Stimulated activated CD8-positive, alpha-beta memory T cell treated with anti-CD3 and anti-CD28 coated beads, Interleukin-7, amount 100 ng/mL, for 1 hour (primary cell): Measurements from ENCODE around the gene MYH7B.

Source experiments
- DNase-seq, 2 donors: peaks; one replicate each; pipeline ENCODE4 v3.0.0-alpha.2; 2020; ENCODE audit warnings: low read depth in 2 of 2

Gene MYH7B

DNA sequence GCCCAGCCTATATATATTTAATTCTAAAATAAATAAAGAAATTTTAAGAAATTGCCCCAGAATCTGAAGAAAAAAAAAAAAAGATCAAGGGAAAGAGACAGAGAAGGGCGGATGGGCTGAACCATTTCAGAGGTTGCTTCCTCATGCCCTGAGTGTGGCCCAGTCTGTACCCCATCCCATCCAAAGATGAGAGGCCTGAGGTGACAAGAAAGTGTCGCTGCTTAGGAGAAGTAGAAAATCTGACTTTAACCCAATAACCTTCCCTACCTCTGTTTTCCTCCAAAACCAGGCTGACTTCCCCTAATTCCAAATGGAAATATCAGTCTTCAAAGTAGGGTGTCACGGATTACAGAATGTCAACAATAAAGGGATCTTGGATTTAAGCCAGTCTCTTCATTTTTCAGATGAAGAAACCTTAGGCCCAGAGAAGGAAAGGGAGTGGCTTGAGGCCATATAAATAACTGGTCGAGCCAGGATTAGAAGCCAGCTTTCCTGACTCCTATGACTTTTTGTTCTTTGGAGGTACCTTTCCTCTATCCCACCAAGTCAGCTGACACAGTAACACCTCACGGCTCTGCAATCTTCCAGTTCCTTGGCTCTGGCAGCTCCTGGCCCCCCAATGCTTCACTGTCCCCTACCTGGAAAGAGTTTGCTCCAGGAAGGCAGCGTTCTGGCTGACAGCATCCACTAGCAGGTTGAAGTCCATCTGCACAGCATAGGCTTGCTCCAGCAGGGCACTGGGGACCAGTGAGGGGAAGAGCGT is 10.2 kb upstream of the MYH7B start:
- DNase-seq, result no peak

DNA sequence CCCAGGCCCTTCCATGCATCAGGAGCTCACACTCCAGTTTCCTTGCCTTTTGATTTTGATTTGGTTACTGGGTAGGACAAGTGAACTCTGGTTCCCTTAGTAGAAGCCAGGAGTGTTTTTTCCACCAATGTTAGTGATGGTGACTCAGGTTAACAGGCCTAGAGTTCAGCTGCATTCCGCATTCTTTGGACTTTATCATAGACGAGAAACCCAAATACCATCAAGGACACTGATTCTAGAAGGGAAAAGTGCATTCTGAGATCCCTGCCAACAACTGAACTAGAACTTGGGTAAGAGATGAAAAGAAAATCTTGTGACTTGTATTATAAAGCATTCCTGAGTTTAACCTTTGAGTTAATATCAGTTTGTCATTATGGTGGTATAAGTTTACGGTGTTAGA is 9.0 kb upstream of the MYH7B start:
- no peak for DNase-seq

GRCh38 chr20:34947336-34947735 is 8.3 kb upstream of the MYH7B start:
- no peak for DNase-seq

DNA sequence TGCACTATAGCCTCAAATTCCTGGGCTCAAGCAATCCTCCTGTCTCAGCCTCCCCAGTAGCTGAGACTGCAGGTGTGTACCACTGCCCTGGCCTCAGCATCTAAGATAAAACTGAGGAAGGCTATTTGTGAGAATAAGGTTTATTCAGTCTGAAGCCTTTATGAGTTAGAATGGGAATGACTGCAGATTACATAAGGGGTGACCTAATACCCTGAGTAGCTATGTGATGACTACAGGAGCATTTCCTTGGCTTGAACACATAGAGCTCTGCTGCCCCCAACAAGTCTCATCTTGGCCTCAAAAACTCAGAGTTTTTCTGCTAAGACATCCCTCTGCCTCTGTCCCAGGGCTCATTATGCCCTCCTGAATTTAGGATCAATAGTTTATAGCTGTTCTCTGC is 7.6 kb upstream of the MYH7B start:
- DNase-seq, result no peak

DNA sequence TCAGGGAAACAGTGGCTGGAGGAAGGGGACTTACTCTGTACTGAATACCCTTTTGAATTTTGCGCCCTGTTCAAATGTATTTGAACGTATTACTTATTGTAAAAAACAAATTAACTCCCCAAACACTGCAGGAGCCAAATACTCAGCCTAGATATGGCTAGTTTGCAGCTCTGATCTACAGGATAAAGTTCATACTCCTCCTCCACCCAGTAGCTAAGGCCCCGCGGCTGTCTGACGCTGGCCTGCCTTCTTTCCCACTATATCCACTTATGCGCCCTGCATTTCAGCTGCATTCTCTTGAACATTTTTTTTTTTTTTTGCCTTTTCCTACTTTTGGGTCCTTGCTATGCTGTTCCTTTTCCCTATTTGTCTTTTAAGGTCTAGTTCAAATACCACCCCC is 6.5 kb upstream of the MYH7B start:
- no peak for DNase-seq

- DNase-seq, result no peak
Measured at GRCh38 chr20:34951252-34951651, 4.4 kb upstream of the MYH7B start.

DNA sequence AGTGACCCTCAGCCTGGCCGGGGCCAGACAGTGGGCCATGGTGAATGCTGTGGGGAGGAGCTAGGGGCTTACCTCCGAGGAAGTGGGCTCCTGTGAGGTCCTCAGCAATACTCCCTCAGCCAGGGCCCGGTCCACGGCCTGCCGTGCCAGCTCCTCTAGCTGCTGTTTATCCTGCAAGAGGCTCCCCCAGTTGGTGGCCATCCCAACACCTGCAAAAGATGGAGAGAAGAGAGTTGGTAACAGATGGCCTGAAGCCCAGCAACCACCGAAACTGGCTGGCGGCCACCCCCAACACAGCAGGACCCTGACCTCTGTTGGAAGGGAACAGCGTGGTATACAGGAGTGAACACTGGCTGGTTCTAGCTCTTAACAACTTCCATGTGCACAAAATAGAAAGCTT is 4.0 kb upstream of the MYH7B start:
- DNase-seq, result no peak

DNA sequence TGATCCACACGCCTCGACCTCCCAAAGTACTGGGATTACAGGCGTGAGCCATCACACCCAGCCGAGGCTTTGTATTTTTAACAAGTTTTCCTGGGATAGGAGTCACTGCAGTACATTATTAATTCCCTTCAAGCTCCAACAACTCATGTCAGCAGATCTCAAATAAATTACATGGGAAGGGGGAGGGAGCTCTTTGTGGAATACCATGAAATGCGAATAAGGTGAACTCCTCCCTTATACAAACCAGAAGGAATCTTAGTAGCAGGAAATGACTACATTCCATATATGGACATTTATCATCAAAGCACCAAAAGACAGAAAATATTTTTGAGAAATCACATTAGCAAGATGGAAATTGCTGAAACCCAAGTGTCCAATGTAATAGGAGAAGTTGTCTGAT is 3.0 kb upstream of the MYH7B start:
- DNase-seq, result no peak

DNA sequence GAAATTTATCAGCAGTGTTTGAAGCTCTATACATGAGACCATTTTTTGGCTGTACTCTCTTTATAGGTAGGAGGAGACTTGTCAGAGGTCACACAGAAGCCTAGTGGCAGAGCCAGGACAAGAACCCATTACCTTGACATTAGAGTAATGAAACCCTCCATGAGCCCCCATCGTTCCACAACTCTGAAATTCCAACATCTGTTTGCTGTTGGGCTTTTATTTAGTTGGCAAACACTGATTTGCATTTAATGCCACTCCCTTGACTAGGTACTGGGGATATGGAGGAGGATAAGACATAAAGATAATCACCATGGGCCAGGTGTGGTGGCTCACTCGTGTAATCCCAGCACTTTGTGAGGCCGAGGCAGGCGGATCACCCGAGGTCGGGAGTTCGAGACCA is 1.7 kb upstream of the MYH7B start:
- no peak for DNase-seq

DNA sequence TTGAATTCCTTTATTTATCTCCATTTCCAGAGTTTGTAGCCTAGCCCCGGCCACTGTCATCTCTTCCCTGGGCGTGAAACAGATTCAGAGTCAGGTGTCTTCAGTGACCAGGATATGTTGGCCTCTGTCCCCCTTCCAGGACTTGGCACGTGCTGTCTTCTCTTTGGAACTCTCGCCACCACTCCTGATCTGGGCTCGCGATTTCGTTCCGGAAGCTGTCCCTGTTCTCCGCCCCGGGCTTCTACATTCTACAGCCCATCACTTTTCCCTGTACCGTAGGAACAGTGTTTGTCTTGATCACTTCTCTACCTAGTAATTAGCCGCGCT is 801 bp upstream of the MYH7B start:
- DNase-seq, result no peak

DNA sequence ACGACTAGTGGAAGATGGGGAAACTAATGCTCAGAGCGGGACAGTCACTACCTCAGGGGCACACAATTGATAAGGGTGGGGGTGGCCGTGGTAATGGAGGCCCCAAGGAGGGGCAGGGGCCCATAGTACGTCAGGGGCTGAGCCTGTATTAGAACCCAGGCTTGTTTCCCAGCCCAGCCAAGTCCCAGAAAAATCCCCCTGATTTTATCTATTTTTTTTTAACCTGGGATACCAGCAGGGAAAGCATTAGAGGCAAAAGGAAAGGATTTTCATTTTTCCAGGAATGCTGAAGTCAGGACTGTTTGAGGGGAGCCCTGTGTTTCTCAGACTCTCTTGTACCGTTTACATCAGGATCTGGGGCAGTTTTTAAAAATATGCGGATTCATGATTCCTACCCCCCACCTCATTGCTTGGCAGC is 382 bp downstream of the MYH7B start:
- no peak for DNase-seq

GRCh38 chr20:34956751-34957472 is 1.2 kb downstream of the MYH7B start:
- DNase-seq, result no peak

DNA sequence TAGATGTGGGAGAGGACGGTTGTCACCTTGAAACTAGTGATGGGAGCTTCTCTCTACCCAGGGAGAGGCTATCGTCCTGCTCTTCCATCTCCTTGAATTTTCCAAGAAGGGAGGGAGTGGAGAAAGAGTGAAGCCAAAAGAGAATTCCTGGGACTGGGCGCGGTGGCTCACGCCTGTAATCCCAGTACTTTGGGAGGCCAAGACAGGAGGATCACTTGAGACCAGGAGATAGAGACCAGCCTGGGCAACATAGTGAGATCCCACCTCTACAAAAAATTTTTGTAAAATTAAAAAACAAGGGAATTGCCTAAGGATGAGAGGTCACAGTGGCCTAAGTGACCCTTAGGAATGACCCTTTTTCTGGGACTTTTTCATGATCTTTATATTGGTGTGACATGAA is 8.8 kb downstream of the MYH7B start:
- no peak for DNase-seq

DNA sequence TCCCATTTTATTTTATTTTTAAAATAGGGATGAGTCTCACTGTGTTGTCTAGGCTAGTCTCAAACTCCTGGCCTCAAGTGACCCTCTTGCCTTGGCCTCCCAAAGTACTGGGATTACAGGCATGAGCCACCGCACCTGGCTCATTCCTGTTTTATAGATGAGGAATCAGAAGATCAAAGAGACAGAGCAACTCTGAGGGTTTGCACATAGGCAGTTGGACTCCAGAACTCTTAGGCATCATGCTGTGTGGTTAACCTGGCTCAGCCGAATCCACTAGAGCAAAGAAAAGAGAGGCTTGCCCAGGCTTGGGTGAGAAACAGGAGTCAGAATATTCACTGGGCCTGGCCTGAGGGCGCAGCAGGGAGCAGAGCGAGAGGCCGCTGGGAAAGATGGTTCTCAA is 9.4 kb downstream of the MYH7B start:
- no peak for DNase-seq

DNA sequence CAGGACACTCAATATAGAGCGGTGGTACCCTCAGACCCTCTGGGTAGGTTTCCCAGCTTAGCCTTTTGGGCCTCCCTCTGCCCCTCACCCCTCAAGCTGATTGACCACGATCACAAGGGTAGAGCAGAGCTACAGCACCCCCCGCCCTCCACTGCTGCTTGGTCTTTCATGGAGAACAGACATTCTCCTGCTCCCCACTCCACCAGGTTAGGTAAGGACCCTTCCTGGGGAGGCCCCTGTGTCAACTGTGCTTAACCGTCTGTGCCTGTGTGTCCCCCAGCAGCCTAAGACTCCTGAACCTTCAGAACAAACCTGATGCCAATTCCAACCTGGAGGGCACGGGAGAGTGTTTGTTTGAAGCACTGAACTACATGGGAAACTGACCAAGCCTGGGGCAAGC is 11.8 kb downstream of the MYH7B start:
- DNase-seq, result no peak

DNA sequence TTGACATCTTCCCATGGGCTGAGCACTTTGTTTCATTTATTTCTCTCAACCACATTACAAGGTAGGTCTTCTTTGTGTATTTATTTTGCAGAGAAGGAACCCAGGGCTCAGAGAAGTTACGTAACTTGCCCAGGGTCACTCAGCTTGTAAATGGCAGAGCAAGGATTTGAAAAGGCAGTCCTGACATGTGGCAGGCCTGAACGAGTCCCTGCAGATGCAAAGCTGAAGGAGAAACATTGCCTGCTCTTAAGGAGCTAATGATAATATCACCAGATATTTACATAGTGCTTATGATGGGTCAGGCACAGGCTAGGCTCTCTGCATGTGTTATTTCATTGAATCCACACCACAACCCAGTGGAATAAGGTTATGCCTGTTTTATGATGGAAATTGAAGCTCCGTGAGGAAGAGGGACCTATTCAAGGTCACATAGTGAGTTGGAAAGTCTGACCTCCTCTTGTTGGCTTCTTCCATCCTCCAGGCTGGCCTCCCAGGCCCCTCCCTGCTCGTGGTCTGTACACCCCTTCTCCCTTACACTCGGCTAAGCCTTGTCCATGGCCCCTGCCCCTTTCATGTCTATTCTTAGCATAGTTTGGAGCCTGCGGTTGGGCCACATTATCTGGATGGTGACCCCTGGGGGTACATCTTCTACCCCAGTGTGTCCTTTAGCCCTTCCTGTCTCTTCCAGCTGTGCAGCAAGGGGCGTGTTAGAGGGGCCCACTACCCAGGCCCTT is 12.5 kb downstream of the MYH7B start:
- DNase-seq, result no peak

GRCh38 chr20:34970193-34970840 is 14.6 kb downstream of the MYH7B start:
- no peak for DNase-seq

GRCh38 chr20:34970846-34971560 is 15.3 kb downstream of the MYH7B start:
- DNase-seq, result no peak

DNA sequence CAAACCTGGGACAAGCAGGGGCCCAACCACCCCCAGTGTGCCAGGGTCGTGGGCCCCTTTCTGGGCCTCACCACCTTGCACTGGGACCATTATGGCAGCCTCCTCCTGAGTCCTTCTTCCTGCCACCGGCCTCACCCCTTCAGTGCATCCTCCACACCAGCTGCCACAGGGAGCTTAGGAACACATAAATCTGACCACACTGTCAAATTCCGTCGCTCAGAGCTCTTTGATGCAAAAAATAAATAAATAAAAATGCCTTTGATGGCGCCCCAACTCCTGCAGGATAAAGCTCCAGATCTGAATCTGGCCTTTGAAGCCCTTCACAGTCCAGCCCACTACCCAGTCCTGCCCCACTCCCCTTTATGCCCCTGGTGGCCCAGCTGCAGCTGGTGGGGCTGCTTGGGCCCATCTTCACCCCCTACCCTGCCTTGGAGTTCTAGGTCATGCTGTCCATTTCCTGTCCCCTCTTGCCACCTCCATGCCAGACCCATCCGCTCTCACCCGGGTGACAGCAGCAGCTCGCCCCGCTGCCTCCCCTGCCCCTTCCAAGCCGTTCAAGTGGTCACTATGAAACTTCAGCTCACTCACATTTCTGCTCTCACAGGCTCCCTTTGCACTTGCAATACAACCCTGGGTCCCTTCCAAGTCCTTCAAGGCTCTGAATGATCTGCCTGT is 16.0 kb downstream of the MYH7B start:
- no peak for DNase-seq

- no peak for DNase-seq
Measured at GRCh38 chr20:34974246-34974645, 18.6 kb downstream of the MYH7B start.

- DNase-seq, result no peak
Measured at GRCh38 chr20:34976286-34976685, 20.6 kb downstream of the MYH7B start.
